Measurements from ENCODE around the gene RTN4.

- TF ChIP-seq CTCF (IDR thresholded peaks at IDR 0.05 in 4 of 5, conservative IDR thresholded peaks at IDR 0.05 in 1 of 5), result no peak
- peak in 1 of 2 donors; percentile 42 for TF ChIP-seq POLR2A (IDR thresholded peaks at IDR 0.05)
These were observed 51.1 kb downstream of the RTN4 start for GRCh38 chr2:54999182-54999581.

All from gastrocnemius medialis (tissue), 4 donors.